Adipocyte (in vitro differentiated cells): ENCODE measurements around the gene KIFC1.

Source experiments
- DNase-seq: peaks from one replicate; pipeline ENCODE4 v3.0.0-alpha.2; 2015; ENCODE audit warnings: low read depth
- H3K27me3 ChIP-seq: replicated peaks from 2 replicates; pipeline ENCODE4 v1.7.0; 2013; ENCODE audit warnings: mild to moderate bottlenecking, low read length, moderate library complexity; ENCODE audit not compliant: control insufficient read depth, insufficient read depth
- H3K36me3 ChIP-seq: 2 replicates; pipeline ENCODE4 v1.7.0; 2013; ENCODE audit warnings: low read length, mild to moderate bottlenecking, moderate library complexity; ENCODE audit not compliant: control insufficient read depth, insufficient read depth, severe bottlenecking
- H3K4me1 ChIP-seq: 2 replicates; pipeline ENCODE4 v1.7.0; 2013; ENCODE audit warnings: mild to moderate bottlenecking, low read length, moderate library complexity; ENCODE audit not compliant: control insufficient read depth, insufficient read depth
- H3K4me3 ChIP-seq: 2 replicates; pipeline ENCODE4 v1.7.0; 2013; ENCODE audit warnings: mild to moderate bottlenecking, low read length, moderate library complexity
- H3K9ac ChIP-seq: 2 replicates; pipeline ENCODE4 v1.7.0; 2013; ENCODE audit warnings: mild to moderate bottlenecking, low read length, moderate library complexity
- H3K9me3 ChIP-seq: 2 replicates; pipeline ENCODE4 v1.7.0; 2013; ENCODE audit warnings: mild to moderate bottlenecking, low read length, moderate library complexity; ENCODE audit not compliant: control insufficient read depth

The KIFC1 gene

GRCh38 chr6:33423777-33424176 is 32.2 kb downstream of the KIFC1 start:
- Histone ChIP-seq H3K27me3 (no peaks in the 10 kb centered on the region), H3K4me3 (no peak overlapping the region), H3K36me3 (no peaks in the 10 kb centered on the region), H3K4me1 (peaks cover 33% of the 10 kb centered on the region), H3K9me3 (no peaks in the 10 kb centered on the region), H3K9ac (no peak overlapping the region)
- no peak for DNase-seq

GRCh38 chr6:33424855-33425667 is 33.4 kb downstream of the KIFC1 start:
- no peaks in the 10 kb centered on the region for H3K27me3 ChIP-seq
- H3K9ac ChIP-seq = peak overlapping the region; percentile 96
- H3K4me3 ChIP-seq = peak overlapping the region; percentile 90
- H3K36me3 ChIP-seq = no peaks in the 10 kb centered on the region
- H3K4me1 ChIP-seq = peaks cover 30% of the 10 kb centered on the region
- no peak for DNase-seq
- no peaks in the 10 kb centered on the region for H3K9me3 ChIP-seq

- H3K4me1 ChIP-seq = peaks cover 39% of the 10 kb centered on the region
- peak overlapping the region; percentile 90 for H3K4me3 ChIP-seq
- H3K27me3 ChIP-seq = no peaks in the 10 kb centered on the region
- H3K9ac ChIP-seq = peak overlapping the region; percentile 96
- peak; percentile 91 for DNase-seq
- no peaks in the 10 kb centered on the region for H3K9me3 ChIP-seq
- H3K36me3 ChIP-seq = no peaks in the 10 kb centered on the region
These were observed 34.3 kb downstream of the KIFC1 start for GRCh38 chr6:33425668-33426577.

GRCh38 chr6:33426590-33427511 is 35.2 kb downstream of the KIFC1 start:
- DNase-seq = peak; percentile 41
- Histone ChIP-seq H3K4me3 (peak overlapping the region; percentile 88), H3K36me3 (no peaks in the 10 kb centered on the region), H3K27me3 (no peaks in the 10 kb centered on the region), H3K9ac (peak overlapping the region; percentile 81), H3K4me1 (peaks cover 39% of the 10 kb centered on the region), H3K9me3 (no peaks in the 10 kb centered on the region)

- H3K9ac ChIP-seq = peak overlapping the region; percentile 81
- no peaks in the 10 kb centered on the region for H3K36me3 ChIP-seq
- no peaks in the 10 kb centered on the region for H3K9me3 ChIP-seq
- H3K4me1 ChIP-seq = peaks cover 39% of the 10 kb centered on the region
- H3K4me3 ChIP-seq = peak overlapping the region; percentile 88
- peak; percentile 73 for DNase-seq
- no peaks in the 10 kb centered on the region for H3K27me3 ChIP-seq
These were observed 36.1 kb downstream of the KIFC1 start for GRCh38 chr6:33427585-33428223.

- Histone ChIP-seq H3K9me3 (no peaks in the 10 kb centered on the region), H3K4me3 (peak overlapping the region; percentile 76), H3K27me3 (no peaks in the 10 kb centered on the region), H3K4me1 (peaks cover 39% of the 10 kb centered on the region), H3K36me3 (no peaks in the 10 kb centered on the region), H3K9ac (peak overlapping the region; percentile 63)
- peak; percentile 46 for DNase-seq
These were observed 36.8 kb downstream of the KIFC1 start for GRCh38 chr6:33428224-33428965.

GRCh38 chr6:33428966-33429749 is 37.5 kb downstream of the KIFC1 start:
- Histone ChIP-seq H3K9ac (peak overlapping the region; percentile 63), H3K4me1 (peaks cover 39% of the 10 kb centered on the region), H3K4me3 (peak overlapping the region; percentile 76), H3K27me3 (no peaks in the 10 kb centered on the region), H3K36me3 (no peaks in the 10 kb centered on the region), H3K9me3 (no peaks in the 10 kb centered on the region)
- no peak for DNase-seq

GRCh38 chr6:33429750-33430052 is 38.1 kb downstream of the KIFC1 start:
- H3K4me3 ChIP-seq = no peak overlapping the region
- H3K36me3 ChIP-seq = no peaks in the 10 kb centered on the region
- H3K4me1 ChIP-seq = peaks cover 36% of the 10 kb centered on the region
- no peaks in the 10 kb centered on the region for H3K9me3 ChIP-seq
- DNase-seq = no peak
- no peak overlapping the region for H3K9ac ChIP-seq
- no peaks in the 10 kb centered on the region for H3K27me3 ChIP-seq

- peaks cover 4% of the 10 kb centered on the region for H3K36me3 ChIP-seq
- H3K9me3 ChIP-seq = no peaks in the 10 kb centered on the region
- H3K9ac ChIP-seq = no peak overlapping the region
- H3K27me3 ChIP-seq = no peaks in the 10 kb centered on the region
- H3K4me1 ChIP-seq = peaks cover 31% of the 10 kb centered on the region
- DNase-seq = no peak
- H3K4me3 ChIP-seq = no peak overlapping the region
These were observed 38.7 kb downstream of the KIFC1 start for GRCh38 chr6:33430334-33430733.
